ENCODE data around the gene LDAF1. TPM values are rescaled to one million over a fixed set of nuclear protein-coding genes. Genes with fewer than 3 reads are reported as not detected.

LDAF1 gene
- total and polyA plus RNA-seq, 4 donors, result 1.2 to 2.4 (median 1.7) TPM

GRCh38 chr16:21159281-21159951 lies 942 bp downstream of the LDAF1 start (continued):
- TF ChIP-seq CTCF (IDR thresholded peaks at IDR 0.05; ENCODE audit: low read depth, low read length, missing input control), result no peak
- TF ChIP-seq JUND (IDR thresholded peaks at IDR 0.05), result no peak

- 73% methylated on average over 1 of the region's 1 CpG for WGBS
- DNase-seq (ENCODE audit: low spot score), result no peak
- Histone ChIP-seq H3K4me1 (ENCODE audit: control insufficient read depth in 4 of 4, insufficient read depth in 4 of 4, low read length in 3 of 4) (peaks cover 0 to 20% (median 5%) of the 10 kb centered on the region in 4 donors), H3K27me3 (ENCODE audit: control insufficient read depth in 4 of 4, insufficient read depth in 4 of 4, low read length in 3 of 4) (no peaks in the 10 kb centered on the region), H3K36me3 (ENCODE audit: control insufficient read depth in 4 of 4, insufficient read depth in 3 of 4, low read depth in 1 of 4, low read length in 3 of 4) (no peaks in the 10 kb centered on the region), H3K27ac (ENCODE audit: low read depth in 1 of 2, low read length in 2 of 2) (no peak overlapping the region), H3K9me3 (ENCODE audit: control insufficient read depth in 4 of 4, low read length in 3 of 4) (no peaks in the 10 kb centered on the region), H3K9ac (ENCODE audit: low read depth in 1 of 2, low read length in 2 of 2) (no peak overlapping the region), H3K4me3 (ENCODE audit: low read depth in 1 of 3, low read length in 3 of 3) (no peak overlapping the region)
- TF ChIP-seq RXRA (IDR thresholded peaks at IDR 0.05) (no peak), YY1 (IDR thresholded peaks at IDR 0.05) (no peak), HNF4G (IDR thresholded peaks at IDR 0.05) (no peak), SP1 (IDR thresholded peaks at IDR 0.05) (no peak), FOXA2 (IDR thresholded peaks at IDR 0.05) (no peak), ATF3 (IDR thresholded peaks at IDR 0.05) (no peak), GABPA (IDR thresholded peaks at IDR 0.05 in 1 of 2, conservative IDR thresholded peaks at IDR 0.05 in 1 of 2) (no peak), JUND (IDR thresholded peaks at IDR 0.05) (no peak), HNF4A (conservative IDR thresholded peaks at IDR 0.05) (no peak), ZBTB33 (IDR thresholded peaks at IDR 0.05) (no peak), CTCF (IDR thresholded peaks at IDR 0.05; ENCODE audit: low read depth, low read length, missing input control) (no peak), TAF1 (conservative IDR thresholded peaks at IDR 0.05) (no peak)
Observed at GRCh38 chr16:21160276-21160675, 1.8 kb downstream of the LDAF1 start.

- no peaks in the 10 kb centered on the region for H3K27me3 ChIP-seq (ENCODE audit: control insufficient read depth in 4 of 4, insufficient read depth in 4 of 4, low read length in 3 of 4)
- H3K9ac ChIP-seq (ENCODE audit: low read depth in 1 of 2, low read length in 2 of 2), result no peak overlapping the region
- H3K4me3 ChIP-seq (ENCODE audit: low read depth in 1 of 3, low read length in 3 of 3), result no peak overlapping the region
- peaks cover 0 to 20% (median 5%) of the 10 kb centered on the region in 4 donors for H3K4me1 ChIP-seq (ENCODE audit: control insufficient read depth in 4 of 4, insufficient read depth in 4 of 4, low read length in 3 of 4)
- H3K9me3 ChIP-seq (ENCODE audit: control insufficient read depth in 4 of 4, low read length in 3 of 4), result no peaks in the 10 kb centered on the region
- H3K27ac ChIP-seq (ENCODE audit: low read depth in 1 of 2, low read length in 2 of 2), result no peak overlapping the region
- 87% methylated on average over 2 of the region's 2 CpGs for WGBS
- TF ChIP-seq FOXA2 (IDR thresholded peaks at IDR 0.05), result no peak
- no peak for TF ChIP-seq YY1 (IDR thresholded peaks at IDR 0.05)
- no peak for TF ChIP-seq HNF4G (IDR thresholded peaks at IDR 0.05)
- no peak for TF ChIP-seq SP1 (IDR thresholded peaks at IDR 0.05)
- no peak for TF ChIP-seq ATF3 (IDR thresholded peaks at IDR 0.05)
- H3K36me3 ChIP-seq (ENCODE audit: control insufficient read depth in 4 of 4, insufficient read depth in 3 of 4, low read depth in 1 of 4, low read length in 3 of 4), result no peaks in the 10 kb centered on the region
- DNase-seq (ENCODE audit: low spot score), result no peak
Observed at GRCh38 chr16:21161211-21161610, 2.7 kb downstream of the LDAF1 start.

Data from liver (tissue), 9 donors.